ENCODE data around the gene SNRK. TPM values are rescaled to one million over a fixed set of nuclear protein-coding genes. Genes with fewer than 3 reads are reported as not detected.

Gene SNRK
- total RNA-seq, 1 donor from 2014 or later: 37.7 TPM

DNA sequence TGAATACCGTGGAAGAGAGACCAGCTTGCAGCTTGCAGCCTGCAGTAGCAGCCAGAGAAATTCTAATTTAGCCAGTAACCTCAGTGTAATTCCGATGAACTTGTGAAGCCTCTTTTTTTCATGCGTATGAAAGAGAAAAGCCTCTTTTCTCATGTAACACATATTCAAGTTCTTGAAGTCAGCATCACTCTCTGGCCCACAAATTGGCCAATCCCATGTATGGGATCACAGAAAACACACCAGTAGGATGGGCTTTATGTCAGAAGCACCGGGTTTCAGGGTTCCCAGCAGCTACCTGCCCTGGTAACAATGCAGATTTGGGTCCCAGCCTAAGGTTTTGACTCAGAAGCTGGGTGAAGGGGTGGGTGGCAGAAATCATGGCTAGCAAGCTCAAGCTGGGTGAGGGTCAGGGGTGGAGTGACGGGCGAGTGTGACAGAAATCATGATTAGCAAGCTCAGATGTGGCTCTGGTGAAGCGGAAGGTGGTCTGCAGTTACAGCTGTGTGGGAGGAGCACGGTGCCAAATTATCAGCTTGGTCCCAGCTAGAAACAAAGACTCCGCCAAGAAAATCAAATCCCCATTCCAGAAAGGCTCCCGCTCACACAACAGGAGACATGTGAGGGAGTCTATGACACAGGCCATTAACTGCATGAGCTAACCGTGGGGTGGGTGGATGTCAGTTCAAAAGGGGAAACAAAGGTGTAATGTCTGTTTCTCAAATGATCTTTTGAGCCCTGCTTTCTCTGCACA is 86.6 kb downstream of the SNRK start:
- no peaks in the 10 kb centered on the region for H3K27me3 Mint-ChIP-seq (ENCODE audit: insufficient read depth)
- H3K27ac Mint-ChIP-seq: no peak overlapping the region
- DNase-seq (ENCODE audit: low spot score): no peak
- H3K36me3 Mint-ChIP-seq (ENCODE audit: low read depth): no peaks in the 10 kb centered on the region
- no peaks in the 10 kb centered on the region for H3K9me3 Mint-ChIP-seq
- peaks cover 13% of the 10 kb centered on the region for H3K4me1 Mint-ChIP-seq (ENCODE audit: low read depth)
- intact Hi-C loops (cut with micrococcal nuclease): no loop called here
- H3K4me3 Mint-ChIP-seq: no peak overlapping the region

- H3K27me3 Mint-ChIP-seq (ENCODE audit: insufficient read depth): no peaks in the 10 kb centered on the region
- H3K27ac Mint-ChIP-seq: no peak overlapping the region
- H3K4me1 Mint-ChIP-seq (ENCODE audit: low read depth): peaks cover 19% of the 10 kb centered on the region
- H3K9me3 Mint-ChIP-seq: no peaks in the 10 kb centered on the region
- DNase-seq (ENCODE audit: low spot score): no peak
- H3K36me3 Mint-ChIP-seq (ENCODE audit: low read depth): no peaks in the 10 kb centered on the region
- no peak overlapping the region for H3K4me3 Mint-ChIP-seq
- intact Hi-C loops (cut with micrococcal nuclease): no loop called here
These were observed 87.2 kb downstream of the SNRK start for GRCh38 chr3:43373560-43373928.

DNA sequence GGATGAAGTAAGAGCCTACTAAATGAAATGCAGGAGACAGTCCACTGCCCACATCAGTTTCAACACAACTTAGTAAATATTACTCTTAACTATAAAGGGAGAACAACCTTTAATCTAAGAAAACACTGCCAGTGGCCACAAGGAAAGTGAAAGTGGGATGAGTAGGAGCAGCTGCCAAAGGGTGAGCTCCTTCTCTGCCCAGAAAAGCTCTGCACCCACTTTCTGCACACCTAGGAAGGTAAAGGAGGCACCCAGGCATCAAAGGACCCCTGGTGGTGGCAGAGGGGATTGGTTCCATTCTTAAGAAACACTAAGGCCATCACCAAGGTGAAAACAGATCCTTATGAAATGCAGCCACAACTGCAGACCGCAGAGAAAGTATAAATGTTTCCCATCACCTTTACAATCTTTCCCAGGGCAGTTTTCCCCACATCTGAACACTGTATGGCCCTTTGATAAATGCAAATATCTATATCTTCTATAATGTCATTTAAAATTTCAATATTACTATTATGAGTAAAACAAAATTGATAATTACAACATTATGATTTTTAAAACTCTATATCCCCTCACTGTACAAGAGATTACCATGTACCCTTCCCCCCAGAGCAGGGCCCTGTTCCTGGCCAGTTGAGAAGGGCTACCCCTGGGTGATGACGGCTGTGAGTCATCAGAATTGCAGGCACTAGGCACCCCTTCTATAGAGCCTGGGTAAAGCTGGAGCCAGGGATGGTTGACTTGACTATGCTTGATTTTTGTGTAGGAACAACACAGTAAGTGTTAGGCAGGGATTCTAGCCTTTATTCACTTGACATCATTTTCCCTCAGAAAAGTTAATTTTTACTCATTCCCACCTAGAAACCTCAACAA is 92.0 kb downstream of the SNRK start:
- Mint-ChIP-seq H3K4me1 (ENCODE audit: low read depth) (peaks cover 17% of the 10 kb centered on the region), H3K9me3 (no peaks in the 10 kb centered on the region), H3K4me3 (no peak overlapping the region), H3K36me3 (ENCODE audit: low read depth) (no peaks in the 10 kb centered on the region), H3K27me3 (ENCODE audit: insufficient read depth) (peaks cover 4% of the 10 kb centered on the region), H3K27ac (no peak overlapping the region)
- peak; percentile 52 for DNase-seq (ENCODE audit: low spot score)
- intact Hi-C loops (cut with micrococcal nuclease): loop anchor here (1.0 to 5.0 kb wide), 6 partner anchors 91 to 418 kb away; partner anchors contain the start of gene POMGNT2

GRCh38 chr3:43379343-43379742 is 93.0 kb downstream of the SNRK start:
- H3K27ac Mint-ChIP-seq: no peak overlapping the region
- peaks cover under 1% of the 10 kb centered on the region for H3K9me3 Mint-ChIP-seq
- DNase-seq (ENCODE audit: low spot score): no peak
- H3K36me3 Mint-ChIP-seq (ENCODE audit: low read depth): no peaks in the 10 kb centered on the region
- H3K27me3 Mint-ChIP-seq (ENCODE audit: insufficient read depth): peaks cover 4% of the 10 kb centered on the region
- peaks cover 17% of the 10 kb centered on the region for H3K4me1 Mint-ChIP-seq (ENCODE audit: low read depth)
- H3K4me3 Mint-ChIP-seq: no peak overlapping the region
- intact Hi-C loops (cut with micrococcal nuclease): loop anchor here (2.0 to 5.0 kb wide), 3 partner anchors 123 to 419 kb away; partner anchors contain the start of gene POMGNT2

GRCh38 chr3:43388175-43388574 is 101.8 kb downstream of the SNRK start:
- H3K4me1 Mint-ChIP-seq (ENCODE audit: low read depth): peaks cover 52% of the 10 kb centered on the region
- no peak overlapping the region for H3K27ac Mint-ChIP-seq
- peaks cover 7% of the 10 kb centered on the region for H3K9me3 Mint-ChIP-seq
- H3K36me3 Mint-ChIP-seq (ENCODE audit: low read depth): peaks cover 6% of the 10 kb centered on the region
- no peak overlapping the region for H3K4me3 Mint-ChIP-seq
- DNase-seq (ENCODE audit: low spot score): no peak
- intact Hi-C loops (cut with micrococcal nuclease): loop anchor here (2.0 kb wide), 3 partner anchors 117 to 235 kb away; partner anchors contain the start of gene ANO10
- peaks cover 5% of the 10 kb centered on the region for H3K27me3 Mint-ChIP-seq (ENCODE audit: insufficient read depth)

- Mint-ChIP-seq H3K27me3 (ENCODE audit: insufficient read depth) (peaks cover 5% of the 10 kb centered on the region), H3K4me1 (ENCODE audit: low read depth) (peaks cover 52% of the 10 kb centered on the region), H3K27ac (peak overlapping the region; percentile 81), H3K9me3 (peaks cover 7% of the 10 kb centered on the region), H3K36me3 (ENCODE audit: low read depth) (peaks cover 11% of the 10 kb centered on the region), H3K4me3 (no peak overlapping the region)
- intact Hi-C loops (cut with micrococcal nuclease): loop anchor here (1.0 to 2.0 kb wide), 7 partner anchors 42 to 751 kb away; partner anchors contain the start of genes ANO10 and SNRK
- no peak for DNase-seq (ENCODE audit: low spot score)
These were observed 102.6 kb downstream of the SNRK start for GRCh38 chr3:43388915-43389314.

DNA sequence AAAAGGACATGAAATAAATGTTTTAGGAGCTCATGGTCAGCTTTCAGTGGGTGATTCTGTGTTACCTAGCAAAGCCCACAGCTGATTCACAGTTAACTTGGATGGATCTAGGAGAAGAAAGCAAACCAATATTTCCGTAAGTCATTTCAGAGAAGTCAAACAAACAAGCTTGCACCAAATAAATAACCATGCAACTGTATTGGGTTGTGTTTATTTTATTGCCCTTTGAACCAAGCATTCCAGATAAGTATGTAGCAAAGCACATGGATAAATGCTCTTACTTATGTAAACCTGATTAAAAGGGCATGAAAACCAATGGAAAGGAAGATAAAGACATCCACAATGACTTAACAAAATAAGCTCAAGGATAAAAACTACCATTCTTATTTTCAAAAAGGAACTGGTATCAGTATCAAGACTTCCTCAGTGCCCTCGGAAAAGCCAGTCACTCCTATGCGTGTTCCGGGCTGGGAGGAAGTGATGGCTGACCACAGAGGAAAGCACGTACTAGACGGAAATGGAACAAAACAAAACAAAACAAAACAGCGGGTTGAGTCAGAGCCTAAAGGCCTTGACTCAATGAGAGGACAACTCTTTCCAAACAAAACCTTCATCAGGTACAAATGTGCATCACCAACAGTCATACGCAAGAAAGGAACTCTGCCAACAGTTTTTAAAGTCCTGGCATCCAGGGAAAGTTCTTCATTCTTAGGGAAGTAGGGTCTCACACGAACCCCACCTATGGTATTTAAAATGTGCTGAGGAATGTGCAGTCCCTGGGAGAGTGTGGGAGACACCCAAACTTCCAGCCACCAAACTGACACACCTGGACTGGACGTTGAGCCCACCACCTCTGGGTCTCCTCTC is 103.3 kb downstream of the SNRK start:
- Mint-ChIP-seq H3K27me3 (ENCODE audit: insufficient read depth) (peaks cover 6% of the 10 kb centered on the region), H3K27ac (peak overlapping the region; percentile 81), H3K4me1 (ENCODE audit: low read depth) (peaks cover 52% of the 10 kb centered on the region), H3K4me3 (peak overlapping the region; percentile 35), H3K36me3 (ENCODE audit: low read depth) (peaks cover 14% of the 10 kb centered on the region), H3K9me3 (peaks cover 4% of the 10 kb centered on the region)
- DNase-seq (ENCODE audit: low spot score): peak; percentile 72
- intact Hi-C loops (cut with micrococcal nuclease): loop anchor here (1.0 to 5.0 kb wide), 9 partner anchors 42 to 1053 kb away; partner anchors contain the start of genes ABHD5, ANO10 and SNRK

- peaks cover 3% of the 10 kb centered on the region for H3K27me3 Mint-ChIP-seq (ENCODE audit: insufficient read depth)
- peaks cover 52% of the 10 kb centered on the region for H3K4me1 Mint-ChIP-seq (ENCODE audit: low read depth)
- no peak overlapping the region for H3K4me3 Mint-ChIP-seq
- no peaks in the 10 kb centered on the region for H3K9me3 Mint-ChIP-seq
- intact Hi-C loops (cut with micrococcal nuclease): loop anchor here (5.0 kb wide), 2 partner anchors 302 to 1052 kb away; partner anchors contain the start of gene ABHD5
- peak overlapping the region; percentile 81 for H3K27ac Mint-ChIP-seq
- peaks cover 14% of the 10 kb centered on the region for H3K36me3 Mint-ChIP-seq (ENCODE audit: low read depth)
- no peak for DNase-seq (ENCODE audit: low spot score)
These were observed 103.9 kb downstream of the SNRK start for GRCh38 chr3:43390255-43390588.

GRCh38 chr3:43391621-43392020 is 105.3 kb downstream of the SNRK start:
- H3K4me1 Mint-ChIP-seq (ENCODE audit: low read depth): peaks cover 52% of the 10 kb centered on the region
- H3K9me3 Mint-ChIP-seq: no peaks in the 10 kb centered on the region
- no peak overlapping the region for H3K4me3 Mint-ChIP-seq
- intact Hi-C loops (cut with micrococcal nuclease): loop anchor here (5.0 kb wide), 2 partner anchors 301 to 1051 kb away; partner anchors contain the start of gene ABHD5
- peak overlapping the region; percentile 13 for H3K27ac Mint-ChIP-seq
- no peak for DNase-seq (ENCODE audit: low spot score)
- H3K27me3 Mint-ChIP-seq (ENCODE audit: insufficient read depth): peaks cover 3% of the 10 kb centered on the region
- H3K36me3 Mint-ChIP-seq (ENCODE audit: low read depth): peaks cover 11% of the 10 kb centered on the region

DNA sequence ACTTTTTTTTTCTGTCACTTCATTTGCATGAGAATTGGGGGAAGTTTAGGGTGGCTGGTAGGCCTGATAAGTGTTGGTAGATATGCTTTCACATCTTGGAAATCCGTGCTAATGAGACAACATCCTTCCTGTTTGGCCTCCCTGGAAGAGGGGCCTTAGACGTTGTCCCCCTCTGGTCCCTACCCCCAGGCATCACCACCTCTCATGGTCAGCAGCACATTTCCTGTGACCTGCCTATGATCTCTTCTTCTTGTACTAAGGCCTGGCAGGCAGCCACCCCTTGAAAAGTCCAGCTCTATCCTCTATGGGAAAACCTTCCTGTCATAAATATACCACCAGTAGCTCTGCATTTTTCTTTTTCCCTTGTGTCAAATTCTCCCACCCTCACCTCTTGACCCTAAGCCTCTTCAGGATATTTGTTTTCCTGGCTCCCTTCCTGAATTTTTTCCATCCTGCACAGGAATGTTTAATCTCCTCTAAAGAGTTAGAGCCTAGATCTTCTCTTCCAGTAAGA is 107.8 kb downstream of the SNRK start:
- intact Hi-C loops (cut with micrococcal nuclease): loop anchor here (5.0 kb wide), 2 partner anchors 298 to 1048 kb away; partner anchors contain the start of gene ABHD5
- H3K4me1 Mint-ChIP-seq (ENCODE audit: low read depth): peaks cover 32% of the 10 kb centered on the region
- no peaks in the 10 kb centered on the region for H3K9me3 Mint-ChIP-seq
- H3K27me3 Mint-ChIP-seq (ENCODE audit: insufficient read depth): peaks cover 3% of the 10 kb centered on the region
- no peak overlapping the region for H3K27ac Mint-ChIP-seq
- no peak overlapping the region for H3K4me3 Mint-ChIP-seq
- H3K36me3 Mint-ChIP-seq (ENCODE audit: low read depth): peaks cover 11% of the 10 kb centered on the region
- DNase-seq (ENCODE audit: low spot score): no peak

- intact Hi-C loops (cut with micrococcal nuclease): no loop called here
- no peak for DNase-seq (ENCODE audit: low spot score)
- Mint-ChIP-seq H3K4me3 (no peak overlapping the region), H3K27me3 (ENCODE audit: insufficient read depth) (peaks cover 3% of the 10 kb centered on the region), H3K4me1 (ENCODE audit: low read depth) (no peaks in the 10 kb centered on the region), H3K36me3 (ENCODE audit: low read depth) (peaks cover 3% of the 10 kb centered on the region), H3K27ac (no peak overlapping the region), H3K9me3 (no peaks in the 10 kb centered on the region)
These were observed 112.7 kb downstream of the SNRK start for GRCh38 chr3:43399034-43399433.

DNA sequence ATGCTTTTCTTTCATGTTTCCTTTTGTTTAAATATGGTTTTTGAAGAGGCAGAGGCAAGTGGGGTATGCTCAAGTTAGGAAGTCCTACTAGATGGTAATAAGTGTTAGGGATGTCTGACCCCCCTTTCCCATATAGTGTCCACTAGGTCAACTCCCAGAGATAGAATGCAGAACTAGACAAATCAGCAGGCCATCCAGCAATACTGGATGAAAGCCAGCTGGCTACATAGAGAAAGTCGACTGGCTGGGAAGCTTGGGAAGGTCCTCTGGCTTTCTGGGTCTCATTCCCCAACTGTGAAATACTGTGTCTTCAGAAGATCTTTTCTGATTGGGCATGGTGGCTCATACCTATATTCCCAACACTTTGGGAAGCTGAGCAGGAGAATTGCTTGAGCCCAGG is 113.8 kb downstream of the SNRK start:
- H3K4me1 Mint-ChIP-seq (ENCODE audit: low read depth): peaks cover 7% of the 10 kb centered on the region
- no peaks in the 10 kb centered on the region for H3K9me3 Mint-ChIP-seq
- H3K4me3 Mint-ChIP-seq: no peak overlapping the region
- DNase-seq (ENCODE audit: low spot score): no peak
- no peaks in the 10 kb centered on the region for H3K27me3 Mint-ChIP-seq (ENCODE audit: insufficient read depth)
- peaks cover 3% of the 10 kb centered on the region for H3K36me3 Mint-ChIP-seq (ENCODE audit: low read depth)
- intact Hi-C loops (cut with micrococcal nuclease): no loop called here
- H3K27ac Mint-ChIP-seq: no peak overlapping the region
